GM13976 (cell line): ENCODE measurements around the gene NEGR1.

Source experiments
- DNase-seq: peaks from one replicate; pipeline ENCODE4 v3.0.0; 2012; ENCODE audit warnings: low spot score
- CTCF ChIP-seq: IDR thresholded peaks from 2 replicates; pipeline ENCODE4 v1.5.1; 2012; ENCODE audit warnings: borderline replicate concordance, mild to moderate bottlenecking; ENCODE audit not compliant: insufficient read depth; ENCODE audit errors: extremely low read depth, missing control alignments, control extremely low read depth
- in situ Hi-C: fragments of 300-500 bp; cut with MboI; formaldehyde crosslinking; loops from one replicate; pipeline ENCODE4 v1.12.0; 2022; ENCODE audit warnings: low sequenced_read_pairs, mixed read lengths, inconsistent platforms; ENCODE audit not compliant: unreplicated experiment

Gene NEGR1

GRCh38 chr1:72166426-72166825 is 115.9 kb downstream of the NEGR1 start:
- in situ Hi-C loops = no loop called here
- TF ChIP-seq CTCF = no peak
- no peak for DNase-seq

GRCh38 chr1:72150508-72150907 is 131.8 kb downstream of the NEGR1 start:
- DNase-seq = no peak
- in situ Hi-C loops = no loop called here
- no peak for TF ChIP-seq CTCF

GRCh38 chr1:72141875-72142274 is 140.5 kb downstream of the NEGR1 start:
- no peak for TF ChIP-seq CTCF
- DNase-seq = no peak
- in situ Hi-C loops = no loop called here

GRCh38 chr1:72140222-72140621 is 142.1 kb downstream of the NEGR1 start:
- in situ Hi-C loops = no loop called here
- no peak for TF ChIP-seq CTCF
- DNase-seq = no peak

- in situ Hi-C loops = no loop called here
- DNase-seq = no peak
- no peak for TF ChIP-seq CTCF
These were observed 144.7 kb downstream of the NEGR1 start for GRCh38 chr1:72137656-72138055.

GRCh38 chr1:72129869-72130268 is 152.5 kb downstream of the NEGR1 start:
- DNase-seq = no peak
- in situ Hi-C loops = no loop called here
- no peak for TF ChIP-seq CTCF
